ENCODE measurements around the gene MED12L.
A peak's percentile ranks its signal among the peaks of the same experiment; 100 is the strongest.

MED12L gene

DNA sequence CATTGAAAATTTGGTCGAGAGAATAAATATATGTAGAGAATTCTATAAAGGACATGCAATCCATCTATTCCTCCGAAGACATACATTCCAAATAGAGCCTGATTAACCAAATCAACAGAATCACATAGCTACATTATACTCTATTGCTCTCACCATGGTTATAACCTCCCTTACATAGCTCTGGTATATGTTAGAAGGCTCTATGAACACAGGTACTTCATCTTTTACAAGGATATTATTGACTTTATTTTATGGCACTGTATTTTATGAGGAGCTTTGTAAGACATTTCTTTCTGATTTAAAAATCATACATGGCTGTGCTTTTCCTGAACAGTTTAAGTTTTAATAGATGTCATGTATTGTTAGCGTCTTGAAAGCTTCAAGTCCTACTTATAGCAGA is 370.6 kb downstream of the MED12L start:
- TF ChIP-seq, protein P1, sequence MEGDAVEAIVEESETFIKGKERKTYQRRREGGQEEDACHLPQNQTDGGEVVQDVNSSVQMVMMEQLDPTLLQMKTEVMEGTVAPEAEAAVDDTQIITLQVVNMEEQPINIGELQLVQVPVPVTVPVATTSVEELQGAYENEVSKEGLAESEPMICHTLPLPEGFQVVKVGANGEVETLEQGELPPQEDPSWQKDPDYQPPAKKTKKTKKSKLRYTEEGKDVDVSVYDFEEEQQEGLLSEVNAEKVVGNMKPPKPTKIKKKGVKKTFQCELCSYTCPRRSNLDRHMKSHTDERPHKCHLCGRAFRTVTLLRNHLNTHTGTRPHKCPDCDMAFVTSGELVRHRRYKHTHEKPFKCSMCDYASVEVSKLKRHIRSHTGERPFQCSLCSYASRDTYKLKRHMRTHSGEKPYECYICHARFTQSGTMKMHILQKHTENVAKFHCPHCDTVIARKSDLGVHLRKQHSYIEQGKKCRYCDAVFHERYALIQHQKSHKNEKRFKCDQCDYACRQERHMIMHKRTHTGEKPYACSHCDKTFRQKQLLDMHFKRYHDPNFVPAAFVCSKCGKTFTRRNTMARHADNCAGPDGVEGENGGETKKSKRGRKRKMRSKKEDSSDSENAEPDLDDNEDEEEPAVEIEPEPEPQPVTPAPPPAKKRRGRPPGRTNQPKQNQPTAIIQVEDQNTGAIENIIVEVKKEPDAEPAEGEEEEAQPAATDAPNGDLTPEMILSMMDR (IDR thresholded peaks at IDR 0.05; ENCODE audit: low read depth, low read length), result no peak
- no peaks in the 10 kb centered on the region for H3K36me3 ChIP-seq
- H3K4me3 ChIP-seq (ENCODE audit: low read depth, low read length), result no peak overlapping the region
- no peaks in the 10 kb centered on the region for H3K9me3 ChIP-seq
- H3K4me1 ChIP-seq, result no peaks in the 10 kb centered on the region
- H3K27me3 ChIP-seq, result no peaks in the 10 kb centered on the region
- DNase-seq, result no peak

DNA sequence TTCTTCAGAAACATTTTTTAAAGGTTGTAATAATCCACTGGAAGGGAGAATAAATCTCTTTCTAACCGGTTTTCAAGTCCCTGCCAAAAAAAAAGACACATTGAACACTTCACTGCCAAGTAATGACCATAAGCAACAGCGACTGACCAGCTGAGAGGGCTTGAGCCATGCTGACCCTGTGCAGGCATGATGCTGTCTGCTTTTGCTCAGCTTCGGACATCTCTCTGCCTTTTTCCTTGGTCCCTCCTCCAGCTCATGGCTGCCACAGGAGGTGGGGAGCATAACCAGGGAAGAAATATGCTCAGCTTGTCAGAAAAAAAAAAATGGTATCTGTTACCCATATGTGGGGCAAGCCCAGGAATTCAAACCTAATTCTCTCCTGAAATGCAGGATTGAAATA is 373.9 kb downstream of the MED12L start:
- DNase-seq, result no peak
- Histone ChIP-seq H3K27me3 (no peaks in the 10 kb centered on the region), H3K36me3 (no peaks in the 10 kb centered on the region), H3K4me1 (peaks cover 3% of the 10 kb centered on the region; the same call in 1 of the 2 replicates), H3K9me3 (no peaks in the 10 kb centered on the region), H3K4me3 (ENCODE audit: low read depth, low read length) (no peak overlapping the region)
- TF ChIP-seq, protein P1 (IDR thresholded peaks at IDR 0.05; ENCODE audit: low read depth, low read length), result no peak

DNA sequence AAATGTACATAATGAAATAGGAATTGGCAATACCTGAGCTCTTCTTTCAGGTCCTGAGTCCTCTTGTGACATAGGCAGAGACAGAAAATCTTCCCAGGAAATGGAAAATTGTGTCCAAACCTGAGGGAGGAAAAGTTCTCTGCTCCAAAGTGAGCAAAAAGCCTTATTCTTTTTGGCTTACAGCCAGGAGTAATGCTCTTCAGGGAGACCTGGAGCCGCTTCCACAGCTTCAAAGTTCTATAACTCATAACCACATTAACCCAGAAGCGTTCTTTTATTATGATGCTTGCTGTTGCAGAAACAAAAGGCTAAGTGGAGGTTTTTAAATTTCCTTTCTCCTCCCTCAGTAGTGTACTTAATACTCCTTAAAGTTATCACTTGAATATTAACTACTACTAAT is 374.8 kb downstream of the MED12L start:
- H3K9me3 ChIP-seq, result no peaks in the 10 kb centered on the region
- TF ChIP-seq, protein P1 (IDR thresholded peaks at IDR 0.05; ENCODE audit: low read depth, low read length), result no peak
- no peak for DNase-seq
- no peaks in the 10 kb centered on the region for H3K36me3 ChIP-seq
- H3K4me3 ChIP-seq (ENCODE audit: low read depth, low read length), result peak overlapping the region; percentile 63
- H3K27me3 ChIP-seq, result no peaks in the 10 kb centered on the region
- peaks cover 3% of the 10 kb centered on the region; the same call in 1 of the 2 replicates for H3K4me1 ChIP-seq

DNA sequence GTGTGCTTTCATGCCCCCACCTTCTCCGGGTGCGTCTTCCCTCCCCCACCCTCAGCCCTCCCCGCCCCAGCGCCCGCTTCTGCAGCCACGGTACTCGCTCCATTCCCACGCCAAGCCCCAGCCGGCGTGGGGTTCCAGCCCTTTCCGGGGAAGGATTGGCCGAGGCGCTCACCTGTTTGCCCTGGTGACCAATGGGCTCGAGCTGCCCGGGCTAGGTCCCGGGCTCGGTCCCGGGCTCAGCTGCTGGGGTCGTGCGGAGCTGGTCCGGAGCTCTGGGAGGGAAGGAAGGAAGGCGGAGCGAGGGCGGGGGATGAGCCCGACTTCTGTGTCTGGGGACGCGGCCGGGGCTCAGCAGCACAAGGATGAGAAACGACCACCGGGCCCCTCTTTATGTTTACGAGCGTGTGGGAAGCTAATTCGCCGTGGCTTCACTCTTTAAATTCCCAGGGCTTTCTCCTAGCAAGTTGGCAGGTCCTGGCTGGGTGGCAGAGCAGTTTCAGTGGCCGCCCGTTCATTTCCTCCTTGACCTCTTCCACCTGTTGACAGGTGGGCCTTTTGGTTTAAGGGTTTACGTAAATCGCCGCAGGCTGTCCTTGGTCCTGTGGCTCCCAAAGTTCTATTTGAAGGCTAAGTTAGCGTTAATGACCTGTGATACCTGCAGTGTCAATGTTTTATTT is 375.4 kb downstream of the MED12L start, which contains the start of gene IGSF10:
TSS of gene IGSF10 (minus strand) at position 288 of the 677 bp plus-strand sequence. CDS start 2,352 bp downstream, outside the sequence.
- TF ChIP-seq, protein P1 (IDR thresholded peaks at IDR 0.05; ENCODE audit: low read depth, low read length), result no peak
- Histone ChIP-seq H3K36me3 (no peaks in the 10 kb centered on the region), H3K27me3 (no peaks in the 10 kb centered on the region), H3K4me1 (peaks cover 3% of the 10 kb centered on the region), H3K4me3 (ENCODE audit: low read depth, low read length) (peak within 1 kb of the TSS; percentile 63), H3K9me3 (no peaks in the 10 kb centered on the region)
- DNase-seq, result peak; percentile 42

DNA sequence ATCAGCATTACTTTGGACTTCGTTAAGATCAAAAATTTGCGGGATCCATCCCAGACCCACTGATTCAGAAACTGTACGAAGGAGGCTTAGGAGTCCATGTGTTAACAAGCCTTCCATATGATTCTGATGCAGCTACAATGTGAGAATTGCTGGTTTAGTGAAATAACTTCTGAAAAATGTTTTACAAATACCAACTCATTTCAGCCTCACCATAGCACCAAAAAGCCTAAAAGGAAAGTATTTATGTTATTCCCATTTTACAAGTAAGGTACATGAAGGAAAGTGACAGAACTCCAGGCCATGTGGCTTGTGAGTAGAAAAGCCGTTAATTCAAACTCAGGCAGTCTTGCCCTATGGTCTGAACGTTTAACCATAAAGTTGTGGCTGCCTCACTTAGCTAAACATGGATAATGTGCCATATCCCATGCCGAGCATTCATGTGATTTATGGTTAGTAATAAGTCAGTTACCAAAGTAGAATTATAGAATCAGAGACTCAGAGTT is 376.9 kb downstream of the MED12L start:
- no peaks in the 10 kb centered on the region for H3K9me3 ChIP-seq
- peaks cover 5% of the 10 kb centered on the region for H3K4me1 ChIP-seq
- H3K27me3 ChIP-seq, result no peaks in the 10 kb centered on the region
- DNase-seq, result no peak
- no peaks in the 10 kb centered on the region for H3K36me3 ChIP-seq
- TF ChIP-seq, protein P1 (IDR thresholded peaks at IDR 0.05; ENCODE audit: low read depth, low read length), result no peak
- no peak overlapping the region for H3K4me3 ChIP-seq (ENCODE audit: low read depth, low read length)

DNA sequence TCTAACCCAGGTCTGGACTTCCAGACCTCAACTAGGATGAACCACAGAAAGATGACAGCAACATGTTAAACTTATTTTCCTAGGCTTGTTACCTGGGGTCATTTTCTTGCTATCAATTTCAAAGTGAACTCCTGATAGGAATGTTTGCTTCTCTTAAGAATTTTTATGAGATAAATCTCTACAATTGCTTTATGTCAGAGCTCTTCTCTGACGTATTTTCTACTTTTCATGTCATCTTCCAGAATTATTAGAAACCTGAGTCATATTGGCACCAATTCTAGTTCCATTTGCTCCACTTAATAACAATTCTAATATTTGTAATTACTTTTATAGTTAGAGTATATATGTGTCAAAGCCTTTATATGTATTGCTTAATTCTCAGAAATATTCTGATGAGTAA is 377.5 kb downstream of the MED12L start:
- Histone ChIP-seq H3K9me3 (no peaks in the 10 kb centered on the region), H3K36me3 (no peaks in the 10 kb centered on the region), H3K4me1 (peaks cover 5% of the 10 kb centered on the region), H3K27me3 (no peaks in the 10 kb centered on the region), H3K4me3 (ENCODE audit: low read depth, low read length) (no peak overlapping the region)
- TF ChIP-seq, protein P1 (IDR thresholded peaks at IDR 0.05; ENCODE audit: low read depth, low read length), result no peak
- DNase-seq, result no peak
